HG03139 (cell line): Measurements from ENCODE around the gene PCDH1.

Source experiments
- ATAC-seq: cut with Tn5 transposase; IDR thresholded peaks from one replicate; pipeline ENCODE4 v1.9.1; 2021; ENCODE audit not compliant: unreplicated experiment

Gene PCDH1

GRCh38 chr5:141875022-141875740, 3.0 kb downstream of the PCDH1 start:
- no peak for ATAC-seq

GRCh38 chr5:141874262-141874964, 3.8 kb downstream of the PCDH1 start:
- no peak for ATAC-seq

- no peak for ATAC-seq
These were observed 4.3 kb downstream of the PCDH1 start for GRCh38 chr5:141873933-141874261.

GRCh38 chr5:141872496-141873356, 5.5 kb downstream of the PCDH1 start:
- ATAC-seq = no peak

- no peak for ATAC-seq
These were observed 6.3 kb downstream of the PCDH1 start for GRCh38 chr5:141871870-141872269.

GRCh38 chr5:141870871-141871270, 7.3 kb downstream of the PCDH1 start:
- no peak for ATAC-seq

- ATAC-seq = no peak
These were observed 8.0 kb downstream of the PCDH1 start for GRCh38 chr5:141870228-141870627.

GRCh38 chr5:141869514-141869913, 8.7 kb downstream of the PCDH1 start:
- no peak for ATAC-seq

GRCh38 chr5:141869040-141869439, 9.2 kb downstream of the PCDH1 start:
- no peak for ATAC-seq

- no peak for ATAC-seq
These were observed 9.7 kb downstream of the PCDH1 start for GRCh38 chr5:141868541-141868940.

- no peak for ATAC-seq
These were observed 10.6 kb downstream of the PCDH1 start for GRCh38 chr5:141867651-141868050.

GRCh38 chr5:141867139-141867538, 11.1 kb downstream of the PCDH1 start:
- no peak for ATAC-seq

GRCh38 chr5:141866096-141866495, 12.1 kb downstream of the PCDH1 start:
- no peak for ATAC-seq

GRCh38 chr5:141865406-141865805, 12.8 kb downstream of the PCDH1 start:
- ATAC-seq = no peak

- ATAC-seq = no peak
These were observed 13.5 kb downstream of the PCDH1 start for GRCh38 chr5:141864371-141865370.

GRCh38 chr5:141863569-141864178, 14.5 kb downstream of the PCDH1 start:
- ATAC-seq = no peak

- ATAC-seq = no peak
These were observed 15.2 kb downstream of the PCDH1 start for GRCh38 chr5:141862936-141863543.

- ATAC-seq = no peak
These were observed 17.0 kb downstream of the PCDH1 start for GRCh38 chr5:141861194-141861593.

- ATAC-seq = no peak
These were observed 20.0 kb downstream of the PCDH1 start for GRCh38 chr5:141858079-141858765.
